Naive thymus-derived CD4-positive, alpha-beta T cell (primary cell): ENCODE results near the gene RSPH10B. TPM values are rescaled to one million over a fixed set of nuclear protein-coding genes. Genes with fewer than 3 reads are reported as not detected.
A peak's percentile ranks its signal among the peaks of the same experiment; 100 is the strongest.
"Not testable (repeated sequence)": the region's sequence is repeated elsewhere in the genome, so short reads cannot be mapped to it uniquely, and the experiment has no call there.

Experiments used
- ATAC-seq: fragments of 150-1000 bp; cut with Tn5 transposase; 2 replicates; pipeline ENCODE4 v1.10.0; 2021; ENCODE audit warnings: mild to moderate bottlenecking, moderate library complexity
- CTCF ChIA-PET: fragments of 350-600 bp; sonication (Branson Sonifier 250); formaldehyde crosslinking; loops from one replicate; lab custom pipeline; 2021; ENCODE audit warnings: antibody characterized with exemption; lab: Charles Lee
- POLR2A ChIA-PET: fragments of 350-600 bp; sonication (Branson Sonifier 250); formaldehyde crosslinking; loops from one replicate; lab custom pipeline; 2021; ENCODE audit warnings: antibody characterized with exemption, inconsistent platforms; lab: Charles Lee
- DNase-seq, 9 donors: peaks; one replicate each; pipeline versions ENCODE4 v3.0.0 to v3.0.0-alpha.2; 2020 to 2022; ENCODE audit warnings: mixed read lengths in 1 of 9
- H3K27ac ChIP-seq: one replicate; pipeline ENCODE4 v1.7.0; 2013; ENCODE audit warnings: mild to moderate bottlenecking, low read depth, low read length, moderate library complexity
- H3K27me3 ChIP-seq, 2 donors: one replicate each; pipeline ENCODE4 v1.7.0; 2013; ENCODE audit warnings: low read length in 2 of 2, mild to moderate bottlenecking in 2 of 2, moderate library complexity in 2 of 2; ENCODE audit not compliant: control insufficient read depth in 2 of 2, insufficient read depth in 2 of 2
- H3K36me3 ChIP-seq, 3 experiments: 1 replicate in 2 of 3; 2 replicates in 1 of 3; pipeline ENCODE4 v1.7.0; 2013; ENCODE audit warnings: low read length in 3 of 3, mild to moderate bottlenecking in 3 of 3, moderate library complexity in 1 of 3; ENCODE audit not compliant: insufficient read depth in 3 of 3, control insufficient read depth in 2 of 3
- H3K4me1 ChIP-seq, 2 donors: one replicate each; pipeline ENCODE4 v1.7.0; 2013; ENCODE audit warnings: low read length in 2 of 2, mild to moderate bottlenecking in 2 of 2, moderate library complexity in 1 of 2; ENCODE audit not compliant: control insufficient read depth in 2 of 2, insufficient read depth in 2 of 2
- H3K4me3 ChIP-seq: 2 replicates; pipeline ENCODE4 v1.7.0; 2013; ENCODE audit warnings: mild to moderate bottlenecking, low read length
- H3K9me3 ChIP-seq, 3 experiments: 1 replicate in 2 of 3; 2 replicates in 1 of 3; pipeline ENCODE4 v1.7.0; 2013; ENCODE audit warnings: low read length in 3 of 3; ENCODE audit not compliant: control insufficient read depth in 2 of 3
- H3K27ac Mint-ChIP-seq, 9 donors: one replicate each; pipeline ENCODE4 v1.8.0; 2020 to 2022; ENCODE audit warnings: mixed read lengths in 9 of 9, mild to moderate bottlenecking in 8 of 9, moderate library complexity in 5 of 9, inconsistent platforms in 2 of 9
- H3K27me3 Mint-ChIP-seq, 5 donors: one replicate each; pipeline ENCODE4 v1.8.0; 2021 to 2022; ENCODE audit warnings: mixed read lengths in 5 of 5, mild to moderate bottlenecking in 1 of 5
- H3K36me3 Mint-ChIP-seq, 5 donors: one replicate each; pipeline ENCODE4 v1.8.0; 2020 to 2022; ENCODE audit warnings: mixed read lengths in 5 of 5, mild to moderate bottlenecking in 3 of 5, inconsistent platforms in 1 of 5
- H3K4me1 Mint-ChIP-seq, 7 donors: one replicate each; pipeline ENCODE4 v1.8.0; 2020 to 2022; ENCODE audit warnings: mixed read lengths in 7 of 7, mild to moderate bottlenecking in 3 of 7, inconsistent platforms in 1 of 7
- H3K4me3 Mint-ChIP-seq, 10 donors: one replicate each; pipeline ENCODE4 v1.8.0; 2020 to 2022; ENCODE audit warnings: mild to moderate bottlenecking in 10 of 10, mixed read lengths in 10 of 10, moderate library complexity in 6 of 10, inconsistent platforms in 2 of 10
- H3K9me3 Mint-ChIP-seq, 11 donors: one replicate each; pipeline ENCODE4 v1.8.0; 2020 to 2022; ENCODE audit warnings: mixed read lengths in 11 of 11, mild to moderate bottlenecking in 4 of 11, inconsistent platforms in 1 of 11, moderate library complexity in 1 of 11
- intact Hi-C, 2 donors: fragments of 100-400 bp; cut with micrococcal nuclease; formaldehyde crosslinking; loops; one replicate each; pipeline ENCODE4 v1.15.1; 2023
- polyA plus RNA-seq, 2 donors: library from polyadenylated mRNA; unstranded; fragments of 300-500 nt; fragmentation: Illumina TruSeq; gene quantifications; one replicate each; pipeline ENCODE4 v1.2.3, GENCODE V29; 2021
- total RNA-seq, 6 experiments: library from RNA in 5 of 6; stranded (reverse) in 5 of 6; gene quantifications; 1 replicate in 5 of 6; 2 replicates in 1 of 6; pipeline ENCODE4 v1.2.3 and lab custom pipeline; 2021 to 2026

The RSPH10B gene
- total and polyA plus RNA-seq, 7 experiments from 2014 or later, result 0.41 TPM; not detected in 6

- peak; percentile 82 to 96 (median 93) for DNase-seq
- ChIA-PET CTCF (interaction anchor here (0.6 to 1.5 kb wide), 2 partner anchors 17 to 114 kb away, joined by 3 to 4 read pairs; no protein-coding TSS in a partner anchor), POLR2A (interaction anchor here (0.6 to 1.4 kb wide), 3 partner anchors 17 to 46 kb away, joined by 3 read pairs; no protein-coding TSS in a partner anchor)
- no peaks in the 10 kb centered on the region for H3K27me3 Mint-ChIP-seq
- Histone ChIP-seq H3K9me3 (no peaks in the 10 kb centered on the region), H3K27me3 (no peaks in the 10 kb centered on the region), H3K4me1 (peaks cover 0 to 5% of the 10 kb centered on the region in 2 donors), H3K4me3 (peak within 1 kb of the TSS; percentile 99), H3K27ac (peak within 1 kb of the TSS; percentile 82), H3K36me3 (peaks cover 0 to 7% (median 0%) of the 10 kb centered on the region in 3 experiments)
- H3K27ac Mint-ChIP-seq, result peak within 1 kb of the TSS; percentile 88 to 98 (median 96)
- no peaks in the 10 kb centered on the region for H3K9me3 Mint-ChIP-seq
- H3K36me3 Mint-ChIP-seq, result peaks cover 0 to 5% (median 0%) of the 10 kb centered on the region in 5 donors
- peak within 1 kb of the TSS; percentile 93 to 99 (median 95) for H3K4me3 Mint-ChIP-seq
- H3K4me1 Mint-ChIP-seq, result peaks cover 7 to 52% (median 33%) of the 10 kb centered on the region in 7 donors
- intact Hi-C loops, result loop anchor here (1.0 to 10.0 kb wide), 4 partner anchors 17 to 439 kb away; partner anchors contain the start of gene CCZ1 (in 1 of the 2)
- ATAC-seq, result peak; percentile 95
These were observed 38.5 kb upstream of the RSPH10B start, which contains the start of the genes AIMP2 and PMS2 for GRCh38 chr7:6008668-6009611. AIMP2 (plus strand) TSS chr7:6009272; CDS start chr7:6009364, 92 bp downstream. PMS2 (minus strand) TSS chr7:6009049; CDS start chr7:6009019, 30 bp downstream.

- H3K4me1 ChIP-seq, DNase-seq, H3K27me3 ChIP-seq, ATAC-seq, H3K36me3 Mint-ChIP-seq, H3K9me3 ChIP-seq, H3K9me3 Mint-ChIP-seq, H3K36me3 ChIP-seq, H3K27me3 Mint-ChIP-seq: not testable (repeated sequence)
- CTCF ChIA-PET, result interaction anchor here (0.6 kb wide), 1 partner anchor 115 kb away, joined by 3 read pairs; no protein-coding TSS in a partner anchor
- peak overlapping the region in 5 of 9 donors; percentile 0 to 98 (median 38) for H3K27ac Mint-ChIP-seq
- peak overlapping the region; percentile 99 for H3K4me3 ChIP-seq
- POLR2A ChIA-PET, result interaction anchor here (1.4 kb wide), 1 partner anchor 47 kb away, joined by 3 read pairs; no protein-coding TSS in a partner anchor
- intact Hi-C loops, result loop anchor here (2.0 to 10.0 kb wide), 2 partner anchors 113 to 185 kb away; partner anchors contain the start of gene CCZ1 (in 1 of the 2)
- peaks cover 7 to 52% (median 33%) of the 10 kb centered on the region in 7 donors for H3K4me1 Mint-ChIP-seq
- peak overlapping the region; percentile 82 for H3K27ac ChIP-seq
- peak overlapping the region; percentile 58 to 99 (median 94) for H3K4me3 Mint-ChIP-seq
These were observed 37.5 kb upstream of the RSPH10B start for GRCh38 chr7:6007835-6008590.

GRCh38 chr7:6007386-6007785, 36.9 kb upstream of the RSPH10B start:
- no peaks in the 10 kb centered on the region for H3K9me3 ChIP-seq
- Mint-ChIP-seq H3K4me3 (peak overlapping the region; percentile 38 to 99 (median 81)), H3K36me3 (peaks cover 0 to 4% (median 0%) of the 10 kb centered on the region in 5 donors), H3K27me3 (no peaks in the 10 kb centered on the region), H3K4me1 (peaks cover 7 to 46% (median 29%) of the 10 kb centered on the region in 7 donors), H3K9me3 (no peaks in the 10 kb centered on the region), H3K27ac (peak overlapping the region in 6 of 9 donors; percentile 0 to 81 (median 25))
- ChIA-PET CTCF (no interaction called here), POLR2A (no interaction called here)
- intact Hi-C loops, result loop anchor here in 1 of 2 donors (10.0 kb wide), 1 partner anchor 113 kb away; the partner anchor contains the start of gene CCZ1
- ATAC-seq (no peak), DNase-seq (no peak)
- no peak overlapping the region for H3K4me3 ChIP-seq
- peaks cover 0 to 10% (median 3%) of the 10 kb centered on the region in 3 experiments for H3K36me3 ChIP-seq
- H3K4me1 ChIP-seq, result peaks cover 0 to 5% of the 10 kb centered on the region in 2 donors
- no peak overlapping the region for H3K27ac ChIP-seq
- H3K27me3 ChIP-seq, result no peaks in the 10 kb centered on the region

GRCh38 chr7:5997210-5997808, 26.8 kb upstream of the RSPH10B start:
- H3K4me3 ChIP-seq, result no peak overlapping the region
- no peaks in the 10 kb centered on the region for H3K9me3 ChIP-seq
- no peaks in the 10 kb centered on the region for H3K9me3 Mint-ChIP-seq
- peak overlapping the region in 4 of 9 donors; percentile 8 to 44 (median 40) for H3K27ac Mint-ChIP-seq
- H3K36me3 Mint-ChIP-seq, result peaks cover 5 to 29% (median 24%) of the 10 kb centered on the region in 5 donors
- DNase-seq (peak in 7 of 9 donors; percentile 32 to 69 (median 54)), ATAC-seq (peak; percentile 82)
- intact Hi-C loops, result loop anchor here (1.0 to 5.0 kb wide), 4 partner anchors 109 to 860 kb away; no protein-coding TSS in a partner anchor
- no peaks in the 10 kb centered on the region for H3K27me3 ChIP-seq
- H3K27me3 Mint-ChIP-seq, result no peaks in the 10 kb centered on the region
- H3K27ac ChIP-seq, result no peak overlapping the region
- no peak overlapping the region for H3K4me3 Mint-ChIP-seq
- no peaks in the 10 kb centered on the region for H3K4me1 ChIP-seq
- H3K36me3 ChIP-seq, result peaks cover 4 to 52% (median 9%) of the 10 kb centered on the region in 3 experiments
- ChIA-PET POLR2A (interaction anchor here (0.6 to 1.4 kb wide), 3 partner anchors 60 to 517 kb away, joined by 4 read pairs; no protein-coding TSS in a partner anchor), CTCF (interaction anchor here (0.5 to 2.3 kb wide), 15 partner anchors 8 to 502 kb away, joined by 3 to 20 read pairs (median 4); no protein-coding TSS in a partner anchor)
- peaks cover 0 to 4% (median 0%) of the 10 kb centered on the region in 7 donors for H3K4me1 Mint-ChIP-seq

- peaks cover 0 to 28% (median 14%) of the 10 kb centered on the region in 5 donors for H3K36me3 Mint-ChIP-seq
- CTCF ChIA-PET, result not testable (repeated sequence)
These were observed 16.6 kb upstream of the RSPH10B start for GRCh38 chr7:5987061-5987460.

More at GRCh38 chr7:5987061-5987460, 16.6 kb upstream of the RSPH10B start:
- intact Hi-C loops, H3K4me3 ChIP-seq, H3K4me1 Mint-ChIP-seq, H3K27ac ChIP-seq, H3K27me3 ChIP-seq, H3K9me3 Mint-ChIP-seq, H3K4me1 ChIP-seq, DNase-seq, H3K27ac Mint-ChIP-seq, POLR2A ChIA-PET, H3K4me3 Mint-ChIP-seq, H3K27me3 Mint-ChIP-seq, H3K9me3 ChIP-seq, ATAC-seq: not testable (repeated sequence)
- peaks cover 0 to 23% (median 2%) of the 10 kb centered on the region in 3 experiments for H3K36me3 ChIP-seq
